HepG2 (cell line): ENCODE measurements around the gene C14orf132. TPM values are rescaled to one million over a fixed set of nuclear protein-coding genes. Genes with fewer than 3 reads are reported as not detected.

Source experiments
- ATAC-seq: fragments of 200-7000 bp; cut with Tn5 transposase; 3 replicates; pipeline ENCODE4 v1.9.1; 2020; ENCODE audit warnings: mild to moderate bottlenecking, moderate library complexity
- BruUV-seq: library from RNA; stranded (reverse); fragments of 400-500 nt; replicated peaks from 2 replicates; lab custom pipeline; 2021; lab: Mats Ljungman, UMichigan
- CTCF ChIA-PET: fragments of 300-600 bp; formaldehyde crosslinking; extraction: SDS; loops from one replicate; lab custom pipeline; 2021; ENCODE audit warnings: low total read pairs, inconsistent platforms, low intra/inter-chr PET ratio; lab: Yijun Ruan, JAX
- POLR2A ChIA-PET: fragments of 350-600 bp; sonication (Branson Sonifier 250); formaldehyde crosslinking; loops from one replicate; lab custom pipeline; 2020; ENCODE audit warnings: antibody characterized with exemption, inconsistent platforms; lab: Yijun Ruan, JAX
- DNase-seq: peaks from one replicate; pipeline ENCODE4 v3.0.0-alpha.2; 2015; ENCODE audit warnings: low spot score
- FAIRE-seq: peaks from 3 replicates; lab custom pipeline; 2011; peaks lifted over from hg19 to GRCh38; lab: Jason Lieb, UNC
- H2AFZ ChIP-seq: one replicate; pipeline ENCODE4 v1.6.1; 2011; ENCODE audit warnings: low read length, inconsistent platforms
- H3K27ac ChIP-seq: fragments of 300-600 bp; 3 replicates; pipeline ENCODE4 v1.8.0; 2011; ENCODE audit warnings: mixed run types, mild to moderate bottlenecking, mixed read lengths, low read length, inconsistent platforms; ENCODE audit not compliant: insufficient read depth; ENCODE audit errors: extremely low read length
- H3K27me3 ChIP-seq, 2 experiments: fragments of 200-600 bp in 1 of 2; 2 replicates in 1 of 2; 3 replicates in 1 of 2; pipeline versions ENCODE4 v1.6.0 to v1.8.0; 2011; ENCODE audit warnings: low read length in 2 of 2, mild to moderate bottlenecking in 2 of 2, moderate library complexity in 2 of 2, inconsistent platforms in 1 of 2; ENCODE audit not compliant: insufficient read depth in 2 of 2, control insufficient read depth in 1 of 2
- H3K36me3 ChIP-seq, 2 experiments: fragments of 200-600 bp in 1 of 2; replicated peaks in 1 of 2; 2 replicates in 1 of 2; 3 replicates in 1 of 2; pipeline versions ENCODE4 v1.5.1 to v1.8.0; 2011; ENCODE audit warnings: low read length in 2 of 2, inconsistent platforms in 1 of 2; ENCODE audit not compliant: insufficient read depth in 2 of 2, control insufficient read depth in 1 of 2
- H3K4me1 ChIP-seq: 2 replicates; pipeline ENCODE4 v1.5.1; 2012; ENCODE audit warnings: low read length, inconsistent platforms; ENCODE audit not compliant: insufficient read depth
- H3K4me2 ChIP-seq: 2 replicates; pipeline ENCODE4 v1.6.0; 2011; ENCODE audit warnings: low read depth, low read length, inconsistent platforms
- H3K4me3 ChIP-seq, 3 experiments: fragments of 200-600 bp in 1 of 3; sonication (generic), shearing (Covaris generic) in 1 of 3; replicated peaks in 1 of 3; 2 replicates each; pipeline ENCODE4 v1.5.1; 2011 to 2016; ENCODE audit warnings: low read length in 3 of 3, inconsistent platforms in 2 of 3, low read depth in 2 of 3, mild to moderate bottlenecking in 2 of 3, control low read depth in 1 of 3, mixed read lengths in 1 of 3; ENCODE audit not compliant: insufficient read depth in 1 of 3
- H3K79me2 ChIP-seq: one replicate; pipeline ENCODE4 v1.6.1; 2011; ENCODE audit warnings: low read length, inconsistent platforms; ENCODE audit not compliant: insufficient read depth
- H3K9ac ChIP-seq: 2 replicates; pipeline ENCODE4 v1.6.0; 2011; ENCODE audit warnings: mild to moderate bottlenecking, low read depth, low read length, inconsistent platforms; ENCODE audit not compliant: insufficient read depth
- H3K9me3 ChIP-seq: 2 replicates; pipeline ENCODE4 v1.5.1; 2012; ENCODE audit warnings: mild to moderate bottlenecking, low read length
- H4K20me1 ChIP-seq: 2 replicates; pipeline ENCODE4 v1.6.0; 2011; ENCODE audit warnings: inconsistent platforms, mild to moderate bottlenecking, low read length, moderate library complexity; ENCODE audit not compliant: insufficient read depth
- JARID2 ChIP-seq: sonication (generic); formaldehyde crosslinking; IDR thresholded peaks from 2 replicates; pipeline ENCODE4 v1.8.1; 2023; ENCODE audit warnings: missing genetic modification reagents, inconsistent platforms; ENCODE audit not compliant: insufficient replicate concordance
- NONO ChIP-seq, 2 experiments: fragments of 450-650 bp in 1 of 2; sonication (generic) in 1 of 2; formaldehyde crosslinking in 1 of 2; IDR thresholded peaks in 1 of 2; conservative IDR thresholded peaks in 1 of 2; 2 replicates each; pipeline versions ENCODE4 v1.6.1 to v1.8.0; 2017 to 2022; ENCODE audit warnings: mild to moderate bottlenecking in 1 of 2, missing genetic modification reagents in 1 of 2, moderate library complexity in 1 of 2
- RAD51 ChIP-seq: fragments of 450-650 bp; IDR thresholded peaks from 2 replicates; pipeline ENCODE4 v1.6.1; 2016; ENCODE audit warnings: borderline replicate concordance
- SOX5 ChIP-seq: IDR thresholded peaks from 2 replicates; pipeline ENCODE4 v1.6.1; 2016; ENCODE audit warnings: borderline replicate concordance
- YEATS2 ChIP-seq: sonication (generic); formaldehyde crosslinking; IDR thresholded peaks from 2 replicates; pipeline ENCODE4 v1.4.0; 2020; ENCODE audit warnings: missing genetic modification reagents, borderline replicate concordance
- ZEB1 ChIP-seq: IDR thresholded peaks from 2 replicates; pipeline ENCODE4 v1.6.1; 2012; ENCODE audit warnings: mild to moderate bottlenecking, low read depth, inconsistent platforms; ENCODE audit not compliant: insufficient replicate concordance
- ZHX1 ChIP-seq: sonication (generic); formaldehyde crosslinking; IDR thresholded peaks from 2 replicates; pipeline ENCODE4 v1.8.1; 2022; ENCODE audit warnings: low read depth, mild to moderate bottlenecking, missing genetic modification reagents
- ZNF674 ChIP-seq: sonication (generic); formaldehyde crosslinking; IDR thresholded peaks from 2 replicates; pipeline ENCODE4 v1.5.0; 2020; ENCODE audit warnings: low read depth, mild to moderate bottlenecking, missing genetic modification reagents
- ZNF713 ChIP-seq: sonication (generic); formaldehyde crosslinking; IDR thresholded peaks from 2 replicates; pipeline ENCODE4 v1.4.0; 2020; ENCODE audit warnings: mild to moderate bottlenecking, missing genetic modification reagents
- ZSCAN5A ChIP-seq: sonication (generic); formaldehyde crosslinking; IDR thresholded peaks from 2 replicates; pipeline ENCODE4 v1.8.0; 2022; ENCODE audit warnings: mild to moderate bottlenecking, missing genetic modification reagents, borderline replicate concordance
- WGBS: methylation state at CpG from one replicate; pipeline ENCODE4 v1.1.6; 2017; ENCODE audit warnings: low lambda C conversion rate; 5-methylcytosine and 5-hydroxymethylcytosine counted together
- in situ Hi-C: cut with HindIII; loops from 2 replicates; pipeline ENCODE4 v1.10.0; 2017; ENCODE audit warnings: low pct_unique_long_range_greater_than_20kb; ENCODE audit not compliant: extremely low pct_ligation_motif_present
- intact Hi-C: fragments of 100-400 bp; cut with micrococcal nuclease; formaldehyde crosslinking; loops from one replicate; pipeline ENCODE4 v1.10.0; 2022; ENCODE audit not compliant: unreplicated experiment
- polyA plus RNA-seq, 8 experiments: library from polyadenylated mRNA; depleted of rRNA in 3 of 8; stranded (reverse) in 7 of 8; unstranded in 1 of 8; fragments of >200 nt; fragmentation: Illumina TruSeq in 4 of 8; extraction: Trizol in 4 of 8; gene quantifications; 2 replicates each; pipeline versions ENCODE4 v1.2.1 to v1.2.3, GENCODE V29; 2011 to 2016; ENCODE audit warnings: low read depth in 4 of 8, missing spikeins in 1 of 8, mixed read lengths in 1 of 8; ENCODE audit not compliant: insufficient read depth in 1 of 8
- total RNA-seq, 5 experiments: library from RNA; depleted of rRNA; stranded (reverse); fragments of >200 nt; fragmentation: Illumina TruSeq; extraction: Trizol; gene quantifications; 2 replicates each; pipeline ENCODE4 v1.2.3, GENCODE V29; 2016; ENCODE audit warnings: low read depth in 1 of 5
- TF ChIP-seq, protein P1 (sequence below), 2 experiments: sonication (generic) in 1 of 2; formaldehyde crosslinking in 1 of 2; IDR thresholded peaks; 2 replicates each; pipeline versions ENCODE4 v1.5.1 to v1.6.1; 2011 to 2020; ENCODE audit warnings: borderline replicate concordance in 1 of 2, low read depth in 1 of 2, low read length in 1 of 2, mild to moderate bottlenecking in 1 of 2, missing genetic modification reagents in 1 of 2, moderate library complexity in 1 of 2
- TF ChIP-seq, protein P2 (sequence below): sonication (generic); formaldehyde crosslinking; IDR thresholded peaks from 2 replicates; pipeline ENCODE4 v1.4.0; 2020; ENCODE audit warnings: missing genetic modification reagents, mild to moderate bottlenecking, borderline replicate concordance

Gene C14orf132
- total and polyA plus RNA-seq, 2 of the 13 experiments (the other 11 are each of a cell fraction or from before 2014, with no cell fraction given), result 0.13 to 0.15 TPM

- in situ Hi-C loops, result no loop called here
- ATAC-seq (no peak), DNase-seq (no peak), FAIRE-seq (no peak)
- Histone ChIP-seq H3K9me3 (no peaks in the 10 kb centered on the region), H3K27ac (no peak overlapping the region), H3K27me3 (peaks cover 0 to 8% of the 10 kb centered on the region in 2 experiments; a peak in 3 of 5 replicates), H3K79me2 (no peaks in the 10 kb centered on the region), H3K4me1 (no peaks in the 10 kb centered on the region), H3K4me2 (no peak overlapping the region), H4K20me1 (no peaks in the 10 kb centered on the region), H3K36me3 (no peaks in the 10 kb centered on the region), H3K4me3 (no peak overlapping the region), H2AFZ (no peak overlapping the region), H3K9ac (no peak overlapping the region)
- ChIA-PET CTCF (no interaction called here), POLR2A (no interaction called here)
- BruUV-seq, result no TSS peak
- 2% methylated on average over 8 of the region's 11 CpGs for WGBS
- intact Hi-C loops, result no loop called here
- TF ChIP-seq JARID2 (CRISPR knock-in tag) (no peak), RAD51 (no peak), ZSCAN5A (CRISPR knock-in tag) (no peak), ZEB1 (no peak), NONO (IDR thresholded peaks at IDR 0.05) (no peak), NONO (CRISPR knock-in tag; conservative IDR thresholded peaks at IDR 0.05) (no peak), YEATS2 (CRISPR knock-in tag) (no peak), ZNF674 (CRISPR knock-in tag) (no peak), SOX5 (CRISPR knock-in tag) (no peak), ZNF713 (no peak), ZHX1 (CRISPR knock-in tag) (no peak)
- TF ChIP-seq, protein P1, sequence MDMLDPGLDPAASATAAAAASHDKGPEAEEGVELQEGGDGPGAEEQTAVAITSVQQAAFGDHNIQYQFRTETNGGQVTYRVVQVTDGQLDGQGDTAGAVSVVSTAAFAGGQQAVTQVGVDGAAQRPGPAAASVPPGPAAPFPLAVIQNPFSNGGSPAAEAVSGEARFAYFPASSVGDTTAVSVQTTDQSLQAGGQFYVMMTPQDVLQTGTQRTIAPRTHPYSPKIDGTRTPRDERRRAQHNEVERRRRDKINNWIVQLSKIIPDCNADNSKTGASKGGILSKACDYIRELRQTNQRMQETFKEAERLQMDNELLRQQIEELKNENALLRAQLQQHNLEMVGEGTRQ (IDR thresholded peaks at IDR 0.05; ENCODE audit: low read depth, low read length), result no peak
- TF ChIP-seq, protein P1 (CRISPR knock-in tag; IDR thresholded peaks at IDR 0.05; ENCODE audit: borderline replicate concordance), result no peak
- TF ChIP-seq, protein P2, sequence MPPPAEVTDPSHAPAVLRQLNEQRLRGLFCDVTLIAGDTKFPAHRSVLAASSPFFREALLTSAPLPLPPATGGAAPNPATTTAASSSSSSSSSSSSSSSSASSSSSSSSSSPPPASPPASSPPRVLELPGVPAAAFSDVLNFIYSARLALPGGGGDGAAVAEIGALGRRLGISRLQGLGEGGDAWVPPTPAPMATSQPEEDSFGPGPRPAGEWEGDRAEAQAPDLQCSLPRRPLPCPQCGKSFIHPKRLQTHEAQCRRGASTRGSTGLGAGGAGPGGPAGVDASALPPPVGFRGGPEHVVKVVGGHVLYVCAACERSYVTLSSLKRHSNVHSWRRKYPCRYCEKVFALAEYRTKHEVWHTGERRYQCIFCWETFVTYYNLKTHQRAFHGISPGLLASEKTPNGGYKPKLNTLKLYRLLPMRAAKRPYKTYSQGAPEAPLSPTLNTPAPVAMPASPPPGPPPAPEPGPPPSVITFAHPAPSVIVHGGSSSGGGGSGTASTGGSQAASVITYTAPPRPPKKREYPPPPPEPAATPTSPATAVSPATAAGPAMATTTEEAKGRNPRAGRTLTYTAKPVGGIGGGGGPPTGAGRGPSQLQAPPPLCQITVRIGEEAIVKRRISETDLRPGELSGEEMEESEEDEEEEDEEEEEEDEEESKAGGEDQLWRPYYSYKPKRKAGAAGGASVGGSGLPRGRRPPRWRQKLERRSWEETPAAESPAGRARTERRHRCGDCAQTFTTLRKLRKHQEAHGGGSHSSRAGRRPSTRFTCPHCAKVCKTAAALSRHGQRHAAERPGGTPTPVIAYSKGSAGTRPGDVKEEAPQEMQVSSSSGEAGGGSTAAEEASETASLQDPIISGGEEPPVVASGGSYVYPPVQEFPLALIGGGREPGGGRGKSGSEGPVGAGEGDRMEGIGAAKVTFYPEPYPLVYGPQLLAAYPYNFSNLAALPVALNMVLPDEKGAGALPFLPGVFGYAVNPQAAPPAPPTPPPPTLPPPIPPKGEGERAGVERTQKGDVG (CRISPR knock-in tag), result no peak
These were observed 26.7 kb downstream of the C14orf132 start for GRCh38 chr14:96065661-96066459.
